Activated CD8-positive, alpha-beta memory T cell treated with anti-CD3 and anti-CD28 coated beads, Interleukin-2, amount 50 U/mL, for 48 hours (primary cell): ENCODE results near the gene MRPL46.

Experiments
- DNase-seq: peaks from one replicate; pipeline ENCODE4 v3.0.0-alpha.2; 2020

Gene MRPL46

GRCh38 chr15:88467073-88467934, at the start of gene MRPL46, which contains the start of gene MRPS11:
Gene MRPL46, minus strand, starts transcription at chr15:88467388. Its CDS starts 11 bp downstream, at chr15:88467377.
Gene MRPS11, plus strand, starts transcription at chr15:88467708. Its CDS starts 10 bp downstream, at chr15:88467718.
- DNase-seq, result peak; percentile 93

- no peak for DNase-seq
Observed at GRCh38 chr15:88513195-88513594, 46.0 kb upstream of the MRPL46 start.

DNA sequence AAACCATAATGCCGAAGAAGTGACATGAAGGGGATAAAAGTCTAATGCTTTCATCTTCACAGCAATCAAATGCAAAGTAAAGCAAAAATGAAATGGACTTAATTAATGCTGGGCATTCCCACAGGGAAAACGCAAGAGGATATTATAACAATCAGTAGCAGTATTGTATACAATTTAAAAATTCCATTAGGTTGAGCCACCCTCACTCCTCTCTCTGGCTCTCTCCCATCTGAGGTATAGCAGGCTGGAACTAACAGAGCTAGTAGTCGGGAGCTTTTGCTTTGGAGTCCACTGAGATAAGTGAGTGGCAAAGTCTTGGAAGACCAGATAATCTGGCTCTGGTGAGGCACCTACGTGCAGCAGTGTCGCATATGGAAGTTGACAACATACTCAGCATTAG, 45.4 kb upstream of the MRPL46 start:
- no peak for DNase-seq

DNA sequence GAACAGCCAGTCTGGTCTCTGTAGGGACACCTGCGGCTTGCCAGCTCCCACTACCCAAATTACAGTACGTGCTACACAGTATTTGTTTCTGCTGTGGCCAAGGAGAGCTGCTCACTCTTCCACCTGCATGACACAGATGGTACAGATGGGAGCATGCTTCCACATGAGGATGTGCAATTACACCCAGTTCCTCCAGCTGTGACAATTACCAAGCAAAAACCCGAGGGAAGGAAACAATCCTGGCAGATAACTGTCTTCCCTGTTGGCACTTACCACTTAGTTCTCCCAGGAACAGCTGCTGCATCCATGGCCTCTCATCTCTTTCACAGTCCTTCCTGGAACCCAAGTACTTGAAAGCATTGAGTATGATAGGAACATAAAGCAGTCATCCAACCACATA, 44.9 kb upstream of the MRPL46 start:
- no peak for DNase-seq

GRCh38 chr15:88511161-88511560, 44.0 kb upstream of the MRPL46 start:
- no peak for DNase-seq

DNA sequence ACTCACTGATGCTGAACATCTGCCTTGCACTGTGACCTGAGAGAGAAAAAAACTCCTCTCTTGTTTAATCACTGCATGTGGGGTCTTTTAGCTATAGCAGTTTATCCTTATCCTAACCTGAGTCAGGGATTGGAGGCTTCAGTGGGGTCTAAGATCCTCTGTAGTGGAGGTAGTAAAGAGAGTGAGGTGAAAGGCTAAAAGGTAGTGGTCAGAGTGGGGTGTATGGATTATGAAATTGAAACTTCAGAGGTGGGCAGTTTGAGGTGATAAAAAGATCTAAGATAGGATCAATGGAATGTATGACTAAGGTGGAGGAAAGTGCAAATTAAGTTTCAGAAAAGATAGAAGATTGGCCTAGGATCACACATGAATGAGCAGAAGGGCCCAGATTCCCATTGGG, 42.8 kb upstream of the MRPL46 start:
- no peak for DNase-seq

GRCh38 chr15:88509321-88509720, 42.1 kb upstream of the MRPL46 start:
- no peak for DNase-seq

GRCh38 chr15:88506628-88507027, 39.4 kb upstream of the MRPL46 start:
- DNase-seq, result no peak

DNA sequence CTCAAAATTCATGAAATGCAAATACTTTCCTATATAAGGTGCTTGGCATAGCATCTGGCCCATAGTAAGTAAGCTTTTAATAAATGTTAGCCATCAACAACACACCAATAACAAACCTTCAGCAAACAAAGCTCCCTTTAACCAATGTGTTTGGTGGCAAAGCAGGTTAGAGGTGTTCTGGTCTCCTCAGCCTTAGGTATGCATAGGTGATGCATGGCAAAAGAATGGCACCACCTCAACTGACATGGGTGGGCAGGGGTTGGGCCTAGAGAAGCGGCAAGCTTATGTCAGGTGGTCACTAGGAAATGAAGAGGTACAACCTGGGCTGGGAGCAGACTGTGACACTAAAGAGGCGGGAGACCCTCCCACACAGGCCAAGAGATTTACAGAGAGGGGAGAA, 38.5 kb upstream of the MRPL46 start:
- no peak for DNase-seq

DNA sequence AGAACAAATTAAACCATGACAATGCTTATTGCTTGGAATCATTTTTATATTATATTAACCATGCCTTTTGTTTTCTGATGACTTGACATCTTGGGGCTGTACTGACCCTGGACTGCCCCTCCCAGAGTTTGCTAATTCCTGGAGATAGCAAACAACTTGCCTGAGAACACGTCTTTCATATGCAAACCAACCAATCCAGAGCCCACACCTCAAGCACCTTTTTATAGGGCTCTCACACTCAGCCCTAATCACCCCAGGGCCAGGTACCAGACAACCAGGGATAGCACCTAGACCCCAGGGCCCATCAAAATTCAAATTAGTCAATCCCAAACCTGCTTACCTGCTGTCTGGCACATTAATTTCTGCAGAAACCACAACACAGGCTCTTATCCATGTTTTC, 37.3 kb upstream of the MRPL46 start:
- DNase-seq, result no peak

GRCh38 chr15:88498996-88499395, 31.8 kb upstream of the MRPL46 start:
- no peak for DNase-seq

DNA sequence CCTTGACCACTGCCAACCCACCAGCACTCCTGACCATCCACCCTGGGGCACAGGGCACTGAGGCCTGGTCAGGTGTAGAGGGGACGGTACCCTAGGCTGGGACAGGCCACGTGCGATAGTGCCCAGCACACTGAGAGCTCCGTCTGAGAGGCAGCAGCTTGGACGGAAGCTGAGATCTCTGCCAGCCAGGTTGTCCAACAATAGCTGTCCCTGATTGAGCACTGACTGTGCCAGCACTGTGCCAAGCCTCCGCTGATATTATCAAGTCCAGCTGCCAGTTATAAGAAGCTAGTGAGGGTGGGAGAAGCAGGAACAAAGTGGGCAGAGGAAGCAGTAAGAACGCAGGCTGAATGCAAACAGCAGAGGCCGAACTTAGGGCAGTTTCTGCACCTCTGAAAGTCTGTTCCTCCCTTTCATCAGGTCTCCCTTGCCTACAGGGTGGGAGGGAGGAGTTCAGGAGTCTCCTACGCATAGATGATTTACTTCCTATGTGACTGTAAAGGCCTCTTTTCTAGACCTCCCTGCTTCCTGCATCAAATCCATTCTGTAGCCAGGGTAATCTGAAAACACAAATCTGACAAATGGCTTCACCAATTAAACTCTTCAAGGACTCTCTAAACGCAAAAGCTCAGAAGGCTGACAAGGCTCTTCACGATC, 30.0 kb upstream of the MRPL46 start:
- no peak for DNase-seq

- DNase-seq, result no peak
Observed at GRCh38 chr15:88493844-88494243, 26.7 kb upstream of the MRPL46 start.

GRCh38 chr15:88491158-88491557, 24.0 kb upstream of the MRPL46 start:
- DNase-seq, result no peak

GRCh38 chr15:88490036-88490435, 22.8 kb upstream of the MRPL46 start:
- no peak for DNase-seq

GRCh38 chr15:88489321-88489720, 22.1 kb upstream of the MRPL46 start:
- DNase-seq, result no peak

- DNase-seq, result no peak
Observed at GRCh38 chr15:88487796-88488523, 20.8 kb upstream of the MRPL46 start.

DNA sequence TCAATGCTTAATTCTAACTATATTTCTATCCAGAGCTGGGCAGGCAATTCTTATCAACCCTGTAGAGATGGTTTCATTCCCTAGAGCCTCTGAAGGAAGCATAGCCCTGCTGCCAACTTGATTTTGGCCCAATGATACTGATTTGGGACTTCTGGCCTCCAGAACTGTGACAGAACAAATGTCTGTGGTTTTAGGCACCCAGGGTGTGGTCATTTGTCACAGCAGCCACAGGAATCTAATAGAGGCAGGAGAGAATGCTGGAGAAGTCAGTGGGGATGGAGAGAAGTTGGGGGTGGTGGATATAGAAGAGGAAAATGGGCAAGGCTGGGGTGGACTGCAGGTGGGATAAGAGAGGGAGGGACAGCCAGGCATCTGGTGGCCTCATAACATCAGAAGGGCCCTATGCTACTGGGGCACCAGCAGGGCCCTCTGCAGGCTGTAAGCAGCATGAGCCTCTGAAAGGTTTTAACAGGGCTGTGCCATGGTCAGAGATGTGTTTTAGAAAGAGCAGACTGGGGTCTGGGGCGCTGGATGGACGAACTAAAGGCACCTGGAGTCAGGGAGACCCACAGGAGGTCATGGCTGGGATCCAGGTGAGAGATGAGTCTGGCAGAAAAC, 20.1 kb upstream of the MRPL46 start:
- DNase-seq, result no peak

DNA sequence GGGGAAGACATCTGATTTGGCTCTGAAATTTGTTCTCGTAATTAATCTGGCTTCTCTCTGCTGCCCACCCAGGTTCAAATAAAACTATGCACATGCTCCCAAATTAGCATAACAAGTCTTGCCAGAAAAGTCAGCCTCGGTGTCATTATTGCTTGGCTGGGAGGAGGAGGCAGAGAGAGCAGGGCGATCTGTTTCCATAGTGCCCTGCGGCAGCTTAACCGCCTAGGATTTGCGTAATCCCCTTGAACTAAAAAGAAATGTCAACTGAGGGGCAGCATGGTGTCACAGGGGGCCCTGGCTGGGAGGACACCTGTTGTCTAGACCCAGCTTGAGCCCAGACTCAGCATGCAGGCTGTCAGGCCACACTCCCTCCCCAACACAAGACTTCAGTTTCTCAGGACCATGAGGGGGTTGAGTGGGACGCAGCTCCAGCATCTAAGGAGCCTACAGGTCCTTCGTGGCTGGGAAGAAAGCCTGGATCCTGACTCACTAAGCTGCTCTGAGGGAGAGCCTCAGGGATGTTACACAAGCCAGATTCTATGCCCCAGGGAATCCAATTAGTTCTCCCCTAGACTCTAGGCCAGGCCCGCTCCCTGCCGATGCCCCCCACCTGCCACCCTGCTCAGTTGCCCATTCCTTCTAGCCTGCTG, 17.6 kb upstream of the MRPL46 start:
- DNase-seq, result no peak

DNA sequence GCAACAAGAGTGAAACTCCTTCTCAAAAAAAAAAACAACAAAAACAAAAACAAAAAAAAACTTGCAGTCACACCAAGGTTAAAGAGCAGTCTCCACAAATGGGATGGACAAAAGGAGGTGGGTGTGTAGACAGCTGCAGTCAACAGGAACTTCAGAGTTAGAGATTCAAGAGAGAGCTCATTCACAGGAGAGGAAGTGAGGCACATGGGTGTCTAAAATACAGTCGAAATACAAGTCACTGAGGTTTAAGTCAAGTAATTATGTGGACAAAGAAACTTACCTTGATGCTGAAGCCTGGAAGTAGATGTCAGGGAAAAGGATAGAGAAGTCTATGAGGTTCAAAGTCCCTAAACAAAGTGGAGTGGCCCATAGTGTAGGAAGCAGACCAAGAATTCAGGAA, 15.1 kb upstream of the MRPL46 start:
- no peak for DNase-seq

GRCh38 chr15:88480981-88481380, 13.8 kb upstream of the MRPL46 start:
- DNase-seq, result no peak

DNA sequence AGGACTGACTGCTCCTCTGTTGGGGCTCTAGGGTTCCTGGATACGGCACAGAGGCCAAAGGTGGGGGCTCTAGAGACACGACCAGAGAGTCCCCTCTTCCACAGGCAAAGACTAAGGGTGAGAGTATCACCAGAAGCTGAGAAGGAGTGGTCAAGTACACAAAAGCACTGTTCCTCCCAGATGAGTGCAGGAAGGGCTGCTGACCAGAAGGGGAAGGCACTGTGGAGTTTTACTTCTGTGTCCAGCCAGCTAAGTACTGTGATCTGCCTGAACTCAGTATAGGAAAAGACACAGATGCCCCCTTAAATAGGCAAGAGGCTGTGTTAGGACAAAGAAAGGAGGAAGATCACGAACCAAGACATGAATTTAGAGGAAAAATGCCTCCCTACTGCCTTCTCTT, 12.0 kb upstream of the MRPL46 start:
- no peak for DNase-seq

DNA sequence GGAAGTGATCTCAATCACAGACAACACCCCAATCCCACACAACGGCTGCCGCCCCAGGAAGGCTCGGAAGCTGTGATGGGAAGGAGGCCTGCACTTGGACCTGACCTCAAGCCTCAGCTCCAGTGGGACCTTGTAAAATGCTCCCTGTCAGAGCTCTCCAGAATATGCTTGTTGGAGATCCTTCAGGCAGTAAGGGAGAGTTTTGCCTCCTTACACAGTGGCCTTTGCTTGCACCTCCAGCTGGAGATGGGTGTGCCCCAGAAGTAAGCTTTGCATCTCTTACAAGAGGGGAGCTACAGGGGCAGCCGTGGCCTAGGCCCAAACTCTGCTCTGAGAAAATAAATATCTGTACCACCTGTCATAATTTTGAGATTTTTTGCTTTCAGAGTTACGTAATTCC, 10.7 kb upstream of the MRPL46 start:
- DNase-seq, result no peak
